ENCODE results near the gene RAD51B. TPM values are rescaled to one million over a fixed set of nuclear protein-coding genes. Genes with fewer than 3 reads are reported as not detected.

Gene RAD51B
- polyA plus RNA-seq, 3 donors = 3.6 to 11.6 (median 9.4) TPM

DNA sequence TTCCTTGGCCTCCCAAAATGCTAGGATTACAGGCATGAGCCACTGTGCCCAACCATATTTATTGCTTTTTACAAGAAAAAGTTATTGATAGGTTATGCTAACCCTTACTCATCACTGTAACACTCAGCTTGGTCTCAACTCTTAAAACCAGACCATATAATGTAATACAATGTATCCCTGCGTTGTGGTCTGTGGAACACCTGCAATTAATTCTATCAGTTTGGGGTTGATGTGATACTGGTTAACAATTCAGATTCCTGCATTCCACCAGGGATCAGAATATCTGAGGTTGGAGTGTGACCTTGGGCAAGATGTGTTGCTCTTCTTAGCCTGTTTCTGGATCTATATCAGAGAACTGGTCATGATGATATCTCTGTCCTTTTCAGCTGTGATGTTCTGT lies 419.0 kb downstream of the RAD51B start:
- peaks cover 11% of the 10 kb centered on the region for H3K4me1 Mint-ChIP-seq
- no peak overlapping the region for H3K4me2 ChIP-seq (replicated peaks; ENCODE audit: extremely low read depth, low read length, poor library complexity, severe bottlenecking)
- TF ChIP-seq, protein P1, sequence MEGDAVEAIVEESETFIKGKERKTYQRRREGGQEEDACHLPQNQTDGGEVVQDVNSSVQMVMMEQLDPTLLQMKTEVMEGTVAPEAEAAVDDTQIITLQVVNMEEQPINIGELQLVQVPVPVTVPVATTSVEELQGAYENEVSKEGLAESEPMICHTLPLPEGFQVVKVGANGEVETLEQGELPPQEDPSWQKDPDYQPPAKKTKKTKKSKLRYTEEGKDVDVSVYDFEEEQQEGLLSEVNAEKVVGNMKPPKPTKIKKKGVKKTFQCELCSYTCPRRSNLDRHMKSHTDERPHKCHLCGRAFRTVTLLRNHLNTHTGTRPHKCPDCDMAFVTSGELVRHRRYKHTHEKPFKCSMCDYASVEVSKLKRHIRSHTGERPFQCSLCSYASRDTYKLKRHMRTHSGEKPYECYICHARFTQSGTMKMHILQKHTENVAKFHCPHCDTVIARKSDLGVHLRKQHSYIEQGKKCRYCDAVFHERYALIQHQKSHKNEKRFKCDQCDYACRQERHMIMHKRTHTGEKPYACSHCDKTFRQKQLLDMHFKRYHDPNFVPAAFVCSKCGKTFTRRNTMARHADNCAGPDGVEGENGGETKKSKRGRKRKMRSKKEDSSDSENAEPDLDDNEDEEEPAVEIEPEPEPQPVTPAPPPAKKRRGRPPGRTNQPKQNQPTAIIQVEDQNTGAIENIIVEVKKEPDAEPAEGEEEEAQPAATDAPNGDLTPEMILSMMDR (IDR thresholded peaks at IDR 0.05) = no peak
- peaks cover 5% of the 10 kb centered on the region in 2 donors for H3K4me1 ChIP-seq (ENCODE audit: control insufficient read depth in 1 of 2, insufficient read depth in 2 of 2, low read length in 2 of 2)
- no peak overlapping the region for H3K4me3 Mint-ChIP-seq
- no peaks in the 10 kb centered on the region for H3K9me3 Mint-ChIP-seq
- no peaks in the 10 kb centered on the region for H3K36me3 ChIP-seq (replicated peaks in 1 of 2; ENCODE audit: control insufficient read depth in 1 of 2, insufficient read depth in 2 of 2, low read length in 2 of 2)
- no peaks in the 10 kb centered on the region for H3K79me2 ChIP-seq (ENCODE audit: insufficient read depth, low read length)
- H3K27ac ChIP-seq (ENCODE audit: low read depth in 1 of 2, low read length in 2 of 2) = no peak overlapping the region
- H3K36me3 Mint-ChIP-seq = peaks cover 0 to 5% of the 10 kb centered on the region in 2 donors
- DNase-seq = no peak
- no peak overlapping the region for H3K27ac Mint-ChIP-seq
- H3K4me3 ChIP-seq (replicated peaks in 1 of 3; ENCODE audit: low read depth in 2 of 3, low read length in 3 of 3) = no peak overlapping the region
- WGBS (ENCODE audit: insufficient coverage) = no CpG with 5 or more reads among the region's 1 CpG
- H2AFZ ChIP-seq (ENCODE audit: insufficient read depth, low read depth, low read length, poor library complexity, severe bottlenecking) = no peak overlapping the region
- peaks cover 0 to 2% (median 0%) of the 10 kb centered on the region in 3 donors for H3K27me3 Mint-ChIP-seq (ENCODE audit: low read depth in 3 of 3)
- no peaks in the 10 kb centered on the region for H3K27me3 ChIP-seq (ENCODE audit: control insufficient read depth in 2 of 2, insufficient read depth in 2 of 2, low read length in 2 of 2)
- H3K9ac ChIP-seq (ENCODE audit: insufficient read depth, low read length, poor library complexity, severe bottlenecking) = no peak overlapping the region
- no peaks in the 10 kb centered on the region for H4K20me1 ChIP-seq (ENCODE audit: insufficient read depth, low read length)
- intact Hi-C loops (cut with micrococcal nuclease) = no loop called here
- H3K9me3 ChIP-seq (replicated peaks in 1 of 2; ENCODE audit: control insufficient read depth in 1 of 2, insufficient read depth in 1 of 2, low read length in 2 of 2) = no peaks in the 10 kb centered on the region

DNA sequence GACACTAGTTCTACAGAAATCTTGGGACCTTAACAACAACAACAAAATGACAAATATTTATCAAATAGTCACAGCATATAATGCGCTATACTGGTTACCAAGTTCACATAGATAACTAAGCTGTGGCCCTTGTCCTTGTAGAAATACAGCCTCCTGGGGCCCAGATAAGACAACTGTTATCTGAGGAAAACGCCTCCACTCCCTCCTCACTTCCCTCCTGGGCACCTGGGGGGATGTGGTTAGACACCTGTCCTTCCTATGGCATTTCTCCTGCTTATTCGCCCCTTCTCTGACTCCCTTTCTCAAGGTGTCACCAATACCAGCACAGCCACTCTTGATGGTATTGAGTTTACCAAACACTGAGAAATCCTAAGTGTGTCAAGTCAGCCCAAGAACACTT lies 419.4 kb downstream of the RAD51B start:
- H3K4me3 ChIP-seq (replicated peaks in 1 of 3; ENCODE audit: low read depth in 2 of 3, low read length in 3 of 3) = no peak overlapping the region
- peaks cover 5% of the 10 kb centered on the region in 2 donors for H3K4me1 ChIP-seq (ENCODE audit: control insufficient read depth in 1 of 2, insufficient read depth in 2 of 2, low read length in 2 of 2)
- H3K4me2 ChIP-seq (replicated peaks; ENCODE audit: extremely low read depth, low read length, poor library complexity, severe bottlenecking) = no peak overlapping the region
- H3K9me3 ChIP-seq (replicated peaks in 1 of 2; ENCODE audit: control insufficient read depth in 1 of 2, insufficient read depth in 1 of 2, low read length in 2 of 2) = no peaks in the 10 kb centered on the region
- TF ChIP-seq, protein P1 (IDR thresholded peaks at IDR 0.05) = no peak
- H3K36me3 ChIP-seq (replicated peaks in 1 of 2; ENCODE audit: control insufficient read depth in 1 of 2, insufficient read depth in 2 of 2, low read length in 2 of 2) = no peaks in the 10 kb centered on the region
- H2AFZ ChIP-seq (ENCODE audit: insufficient read depth, low read depth, low read length, poor library complexity, severe bottlenecking) = no peak overlapping the region
- Mint-ChIP-seq H3K27me3 (ENCODE audit: low read depth in 3 of 3) (peaks cover 0 to 2% (median 0%) of the 10 kb centered on the region in 3 donors), H3K4me1 (peaks cover 11% of the 10 kb centered on the region), H3K9me3 (no peaks in the 10 kb centered on the region), H3K27ac (no peak overlapping the region), H3K4me3 (no peak overlapping the region), H3K36me3 (peaks cover 0 to 5% of the 10 kb centered on the region in 2 donors)
- H3K79me2 ChIP-seq (ENCODE audit: insufficient read depth, low read length) = no peaks in the 10 kb centered on the region
- DNase-seq = no peak
- 68% methylated on average over 2 of the region's 3 CpGs for WGBS (ENCODE audit: insufficient coverage)
- intact Hi-C loops (cut with micrococcal nuclease) = no loop called here
- no peaks in the 10 kb centered on the region for H4K20me1 ChIP-seq (ENCODE audit: insufficient read depth, low read length)
- H3K27ac ChIP-seq (ENCODE audit: low read depth in 1 of 2, low read length in 2 of 2) = no peak overlapping the region
- no peak overlapping the region for H3K9ac ChIP-seq (ENCODE audit: insufficient read depth, low read length, poor library complexity, severe bottlenecking)
- no peaks in the 10 kb centered on the region for H3K27me3 ChIP-seq (ENCODE audit: control insufficient read depth in 2 of 2, insufficient read depth in 2 of 2, low read length in 2 of 2)
